Hippocampal formation (tissue), 2 donors: ENCODE measurements around the gene IKZF1.

Experiments used
- DNase-seq, 2 donors: peaks; one replicate each; lab custom pipeline; 2025; lab: John Stamatoyannopoulos, UW

The IKZF1 gene

GRCh38 chr7:50304129-50304910 is at the start of gene IKZF1:
Gene IKZF1, plus strand, starts transcription at chr7:50304716. Its CDS starts 14,346 bp downstream, at chr7:50319062.
- DNase-seq = peak in 1 of 2 donors; percentile 19

DNA sequence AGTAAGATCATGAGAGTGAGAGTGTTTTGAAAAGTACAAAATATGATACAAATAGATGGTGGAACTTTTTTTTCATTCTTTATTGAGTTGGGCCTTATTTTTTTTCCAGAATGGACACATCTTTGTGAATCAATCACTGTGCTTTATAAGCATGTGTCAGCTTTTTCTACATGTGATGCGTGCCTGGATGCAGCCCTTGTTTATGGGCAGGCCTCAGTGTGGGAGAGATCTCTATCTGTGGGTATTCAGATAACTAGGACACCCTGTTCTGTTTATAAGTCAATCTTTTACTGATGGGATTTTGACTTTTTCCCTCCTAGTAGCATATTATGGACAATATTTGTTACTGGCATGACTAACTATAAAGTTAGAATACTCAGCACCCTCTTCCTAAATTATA is 42.9 kb upstream of the IKZF1 start:
- DNase-seq = no peak

DNA sequence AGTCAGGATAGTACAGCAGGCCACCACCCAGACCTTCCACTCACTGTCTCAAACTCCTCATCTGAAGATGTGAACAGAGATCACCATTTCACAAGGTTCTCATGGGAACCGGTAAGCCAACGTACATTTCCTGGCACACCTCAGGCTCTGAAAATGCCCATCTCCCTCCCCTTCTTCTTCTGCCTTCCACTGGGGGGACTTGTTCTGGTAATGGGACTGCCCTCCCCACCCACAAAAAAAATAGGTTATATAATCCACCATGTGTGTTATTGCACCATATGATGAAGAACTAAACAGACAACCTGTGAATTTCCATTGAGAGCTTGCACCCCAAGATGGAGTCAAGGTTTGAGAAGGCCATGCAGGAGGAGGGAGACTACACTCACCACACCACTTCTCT is 42.1 kb upstream of the IKZF1 start:
- DNase-seq = no peak

- no peak for DNase-seq
These were observed 41.4 kb upstream of the IKZF1 start for GRCh38 chr7:50262916-50263690.

- no peak for DNase-seq
These were observed 39.6 kb upstream of the IKZF1 start for GRCh38 chr7:50264908-50265307.

DNA sequence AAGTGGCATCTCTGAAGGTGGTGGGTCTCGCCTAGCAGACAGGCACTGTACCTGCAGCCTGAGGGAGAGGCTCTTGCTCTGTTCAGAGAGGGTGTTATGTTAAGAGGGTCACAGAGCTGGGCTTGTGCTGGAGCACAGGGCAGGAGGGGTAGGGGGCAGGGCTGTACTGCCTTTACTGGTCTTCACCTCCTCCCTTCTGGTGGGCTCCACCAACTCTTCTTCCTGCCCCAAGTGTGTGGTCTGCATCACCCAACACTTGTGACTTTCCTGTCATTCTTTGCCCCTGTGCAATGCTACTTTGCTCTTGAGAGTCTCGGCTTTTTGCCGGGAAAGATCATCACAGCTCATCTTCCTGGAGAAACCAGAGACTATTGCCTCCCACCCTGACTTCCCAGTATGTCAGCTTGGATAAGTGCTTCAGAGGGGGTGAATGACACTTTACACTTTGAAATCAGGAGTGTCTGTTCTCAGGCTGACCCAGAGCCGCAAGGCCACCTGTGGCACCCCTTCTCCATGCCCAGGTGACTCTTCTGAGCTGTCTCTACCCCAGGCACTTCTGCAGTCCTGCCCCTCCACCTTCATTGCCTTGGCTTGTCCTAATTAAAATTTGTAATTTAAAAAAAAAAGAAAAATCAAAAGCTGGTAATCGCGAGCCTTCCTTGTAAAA is 38.4 kb upstream of the IKZF1 start:
- DNase-seq = no peak

DNA sequence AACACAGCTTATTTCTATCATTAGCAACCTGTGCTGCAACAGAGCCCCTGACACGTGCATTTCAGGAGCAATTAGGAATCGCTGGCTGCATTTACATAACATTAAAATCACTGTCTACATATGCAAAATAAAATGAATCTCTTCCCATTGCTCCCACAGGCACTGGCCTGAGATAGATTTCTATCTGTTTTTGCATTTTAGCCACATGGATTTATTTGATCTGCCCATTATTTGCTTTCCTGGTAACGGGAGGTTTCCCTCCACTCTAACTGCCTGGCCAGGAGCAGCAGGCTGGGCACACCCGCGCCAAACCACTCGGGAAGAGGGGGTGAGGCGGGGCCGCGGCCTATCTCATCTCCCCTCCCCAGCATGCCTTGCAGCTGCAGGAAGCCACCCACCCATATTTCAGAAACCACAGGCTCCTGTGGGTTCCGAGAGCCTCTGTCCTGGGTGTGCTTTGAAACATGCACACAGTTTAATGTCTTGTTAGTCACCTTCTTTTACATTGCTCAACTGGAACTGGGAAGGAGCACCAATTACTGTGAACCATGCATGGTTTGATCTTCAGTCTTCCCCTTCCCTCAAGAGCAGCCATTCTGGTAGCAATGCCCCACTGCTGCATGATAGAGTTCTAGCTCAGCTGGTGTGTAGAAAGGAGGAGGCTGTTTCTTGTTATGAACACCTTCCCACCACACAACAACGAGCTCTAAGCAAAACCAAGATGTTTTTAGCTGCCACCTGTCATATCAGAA is 37.7 kb upstream of the IKZF1 start:
- no peak for DNase-seq

- DNase-seq = no peak
These were observed 36.9 kb upstream of the IKZF1 start for GRCh38 chr7:50267525-50268041.

- no peak for DNase-seq
These were observed 36.3 kb upstream of the IKZF1 start for GRCh38 chr7:50268223-50268622.

GRCh38 chr7:50268990-50269389 is 35.5 kb upstream of the IKZF1 start:
- no peak for DNase-seq

DNA sequence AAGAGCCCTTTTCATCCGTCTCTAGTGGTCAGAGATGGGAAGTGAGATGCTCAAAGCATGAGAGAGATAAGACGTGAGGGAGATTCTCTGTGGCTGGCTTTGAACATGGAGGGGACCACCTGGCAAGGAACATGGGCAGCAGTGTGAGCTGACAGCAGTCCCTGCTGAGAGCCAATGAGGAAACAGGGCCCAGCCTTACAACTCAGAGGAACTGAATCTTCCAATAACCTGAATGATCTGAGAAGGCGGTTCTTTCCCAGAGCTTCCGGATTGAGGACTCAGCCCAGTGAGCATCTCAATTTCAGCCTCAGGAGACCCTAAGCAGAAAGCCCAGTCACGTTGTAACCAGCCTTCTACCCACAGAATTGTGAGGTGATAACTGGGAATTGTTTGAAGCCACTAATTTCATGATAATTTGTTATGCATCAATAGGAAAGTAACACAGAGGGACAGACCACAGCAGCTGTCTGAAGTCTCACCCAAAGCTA is 33.9 kb upstream of the IKZF1 start:
- no peak for DNase-seq

DNA sequence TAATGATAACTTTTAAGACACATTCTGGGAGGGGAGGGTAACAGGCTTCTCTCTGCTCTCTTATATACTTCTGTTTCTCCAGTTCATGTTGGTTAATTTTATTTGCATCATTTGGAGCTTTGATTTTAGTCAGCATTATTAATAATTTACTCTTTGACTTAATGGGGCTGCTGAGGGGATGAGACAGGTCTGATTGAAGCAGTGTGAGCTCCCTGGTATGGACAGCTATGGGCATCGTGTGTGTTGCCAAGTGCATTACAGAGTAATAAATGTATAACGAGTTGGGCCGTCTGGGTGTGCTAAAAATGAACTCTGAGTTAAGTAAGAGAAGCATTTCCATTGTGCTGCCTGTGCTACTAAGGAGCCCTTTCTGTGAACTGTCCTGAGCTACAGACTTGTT is 31.7 kb upstream of the IKZF1 start:
- no peak for DNase-seq

- DNase-seq = no peak
These were observed 31.2 kb upstream of the IKZF1 start for GRCh38 chr7:50273301-50273700.

DNA sequence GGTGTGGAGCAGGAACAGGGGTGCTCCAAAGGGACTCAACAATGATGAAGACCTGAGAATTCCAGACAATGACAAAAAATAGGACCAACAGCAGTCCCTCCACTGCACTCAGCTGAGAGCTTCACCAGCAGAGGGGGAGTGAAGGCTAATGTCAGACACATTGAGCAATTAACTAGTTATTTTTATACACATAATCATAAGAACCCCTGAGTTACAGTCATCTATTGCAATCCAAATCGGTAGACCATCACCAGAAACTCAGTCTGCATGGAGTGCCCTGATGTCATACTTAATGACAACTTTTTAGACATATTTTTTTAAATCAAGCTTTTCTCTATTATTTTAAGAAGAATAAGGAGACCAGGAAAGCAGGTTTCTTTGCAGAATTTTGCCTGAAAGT is 30.6 kb upstream of the IKZF1 start:
- DNase-seq = no peak

- no peak for DNase-seq
These were observed 30.2 kb upstream of the IKZF1 start for GRCh38 chr7:50274361-50274760.

GRCh38 chr7:50275430-50275829 is 29.1 kb upstream of the IKZF1 start:
- no peak for DNase-seq

GRCh38 chr7:50276483-50276882 is 28.0 kb upstream of the IKZF1 start:
- no peak for DNase-seq

GRCh38 chr7:50278120-50278519 is 26.4 kb upstream of the IKZF1 start:
- no peak for DNase-seq

- peak in 1 of 2 donors; percentile 24 for DNase-seq
These were observed 22.7 kb upstream of the IKZF1 start for GRCh38 chr7:50281680-50282445.

DNA sequence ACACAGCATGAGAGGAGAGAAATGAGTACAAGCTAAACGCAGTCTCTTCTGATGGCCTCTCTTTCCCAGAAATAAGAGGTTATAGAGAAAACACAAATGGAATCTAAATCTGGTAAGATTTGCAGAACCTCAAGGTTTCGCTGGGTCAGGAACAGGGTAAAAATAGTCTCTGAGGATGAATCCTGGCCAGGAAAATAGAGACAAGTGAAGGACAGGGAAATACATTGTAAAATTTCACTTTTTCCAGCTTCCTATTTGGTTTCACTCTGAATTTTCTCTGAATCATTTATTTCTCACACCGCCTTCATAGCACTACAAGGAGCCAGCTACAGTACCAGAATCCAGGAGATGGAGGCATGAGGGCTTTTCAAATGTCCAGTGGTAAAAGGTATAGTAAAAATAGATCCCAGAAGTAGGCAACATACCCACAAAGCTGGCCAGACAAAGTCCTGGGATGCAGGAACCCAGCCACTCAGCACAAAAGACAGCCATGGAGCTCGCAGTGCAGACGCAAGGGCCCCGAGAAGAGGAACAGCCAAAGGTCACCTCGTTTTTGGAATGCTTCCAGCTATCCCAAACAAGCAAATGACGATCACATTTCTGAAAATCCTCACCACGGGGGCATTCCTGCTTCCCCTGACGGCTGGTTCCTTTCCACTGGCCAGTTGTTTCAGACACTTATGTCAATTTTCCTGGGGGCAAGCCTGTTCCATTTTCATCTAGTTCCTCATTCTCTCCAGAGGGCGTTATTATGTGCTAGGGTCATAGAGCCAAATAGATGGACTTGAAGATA is 21.5 kb upstream of the IKZF1 start:
- DNase-seq = peak in 1 of 2 donors; percentile 8
